Keratinocyte (primary cell): ENCODE data around the gene STK33. TPM values are rescaled to one million over a fixed set of nuclear protein-coding genes. Genes with fewer than 3 reads are reported as not detected.

Source experiments
- DNase-seq: peaks from one replicate; pipeline ENCODE4 v3.0.0-alpha.2; 2011; ENCODE audit warnings: low read depth, missing footprints, low spot score
- FAIRE-seq: peaks from 2 replicates; lab custom pipeline; 2011; peaks lifted over from hg19 to GRCh38; lab: Jason Lieb, UNC
- H2AFZ ChIP-seq: 2 replicates; pipeline ENCODE4 v1.6.0; 2012; ENCODE audit warnings: low read length, control low read depth, inconsistent platforms; ENCODE audit not compliant: control insufficient read depth
- H3K27ac ChIP-seq: 2 replicates; pipeline ENCODE4 v1.5.1; 2011; ENCODE audit warnings: low read length; ENCODE audit not compliant: control insufficient read depth, insufficient read depth
- H3K27me3 ChIP-seq: 3 replicates; pipeline ENCODE4 v1.6.0; 2011; ENCODE audit warnings: low read length; ENCODE audit not compliant: control insufficient read depth, insufficient read depth; ENCODE audit errors: extremely low read depth
- H3K36me3 ChIP-seq, 2 experiments: 2 replicates in 1 of 2; 3 replicates in 1 of 2; pipeline ENCODE4 v1.5.1; 2011; ENCODE audit warnings: low read length in 2 of 2, mild to moderate bottlenecking in 1 of 2; ENCODE audit not compliant: control insufficient read depth in 2 of 2, insufficient read depth in 2 of 2; ENCODE audit errors: extremely low read depth in 1 of 2
- H3K4me1 ChIP-seq: 3 replicates; pipeline ENCODE4 v1.5.1; 2011; ENCODE audit warnings: low read length; ENCODE audit not compliant: control insufficient read depth, insufficient read depth; ENCODE audit errors: extremely low read depth
- H3K4me2 ChIP-seq: 3 replicates; pipeline ENCODE4 v1.6.0; 2011; ENCODE audit warnings: low read depth, low read length; ENCODE audit not compliant: control insufficient read depth, insufficient read depth; ENCODE audit errors: extremely low read depth
- H3K4me3 ChIP-seq, 3 experiments: fragments of 200-600 bp in 1 of 3; sonication (generic) in 1 of 3; 2 replicates in 2 of 3; 3 replicates in 1 of 3; pipeline ENCODE4 v1.5.1; 2011 to 2016; ENCODE audit warnings: low read length in 3 of 3, mild to moderate bottlenecking in 3 of 3, control low read depth in 2 of 3, inconsistent platforms in 1 of 3, low read depth in 1 of 3, mixed read lengths in 1 of 3, mixed run types in 1 of 3, moderate library complexity in 1 of 3; ENCODE audit not compliant: control insufficient read depth in 2 of 3, insufficient read depth in 2 of 3; ENCODE audit errors: extremely low read depth in 1 of 3
- H3K79me2 ChIP-seq: 2 replicates; pipeline ENCODE4 v1.6.0; 2012; ENCODE audit warnings: low read length; ENCODE audit not compliant: control insufficient read depth, insufficient read depth
- H3K9ac ChIP-seq: 3 replicates; pipeline ENCODE4 v1.6.0; 2011; ENCODE audit warnings: low read length; ENCODE audit not compliant: control insufficient read depth, insufficient read depth; ENCODE audit errors: extremely low read depth
- H3K9me1 ChIP-seq: 3 replicates; pipeline ENCODE4 v1.6.0; 2011; ENCODE audit warnings: low read length; ENCODE audit not compliant: control insufficient read depth, insufficient read depth; ENCODE audit errors: extremely low read depth
- H3K9me3 ChIP-seq: 2 replicates; pipeline ENCODE4 v1.5.1; 2012; ENCODE audit warnings: low read depth, low read length; ENCODE audit not compliant: control insufficient read depth
- H4K20me1 ChIP-seq: 3 replicates; pipeline ENCODE4 v1.6.0; 2011; ENCODE audit warnings: low read length; ENCODE audit not compliant: control insufficient read depth, insufficient read depth; ENCODE audit errors: extremely low read depth
- EZH2 ChIP-seq: IDR thresholded peaks from one replicate; pipeline ENCODE4 v1.6.1; 2012; ENCODE audit warnings: inconsistent platforms, mild to moderate bottlenecking, low read length, moderate library complexity
- dilution Hi-C: fragments of 300-500 bp; cut with MboI; formaldehyde crosslinking; loops from one replicate; pipeline ENCODE4 v1.7.0; 2020; ENCODE audit warnings: low sequenced_read_pairs; ENCODE audit not compliant: extremely low pct_ligation_motif_present
- polyA plus RNA-seq, 5 experiments: library from polyadenylated mRNA; depleted of rRNA in 3 of 5; stranded (reverse) in 3 of 5; stranded (forward) in 1 of 5; unstranded in 1 of 5; fragments of >200 nt; gene quantifications; 1 replicate in 1 of 5; 2 replicates in 3 of 5; 3 replicates in 1 of 5; pipeline versions ENCODE4 v1.2.1 to v1.2.3, GENCODE V29; 2011 to 2012; ENCODE audit warnings: missing spikeins in 2 of 5, low read depth in 1 of 5, low replicate concordance in 1 of 5
- TF ChIP-seq, protein P1 (sequence below), 3 experiments: IDR thresholded peaks in 1 of 3; conservative IDR thresholded peaks in 1 of 3; optimal IDR thresholded peaks in 1 of 3; 2 replicates in 2 of 3; 3 replicates in 1 of 3; pipeline versions ENCODE3 to v1.5.1; 2011; ENCODE audit warnings: low read length in 3 of 3, mild to moderate bottlenecking in 3 of 3, moderate library complexity in 2 of 3, control low read depth in 1 of 3, inconsistent platforms in 1 of 3; ENCODE audit not compliant: insufficient read depth in 2 of 3; ENCODE audit errors: extremely low read depth in 1 of 3

The STK33 gene
- polyA plus RNA-seq, 1 donor (not counting 4 experiments of a cell fraction or from before 2014, with no cell fraction given): 0.05 TPM

DNA sequence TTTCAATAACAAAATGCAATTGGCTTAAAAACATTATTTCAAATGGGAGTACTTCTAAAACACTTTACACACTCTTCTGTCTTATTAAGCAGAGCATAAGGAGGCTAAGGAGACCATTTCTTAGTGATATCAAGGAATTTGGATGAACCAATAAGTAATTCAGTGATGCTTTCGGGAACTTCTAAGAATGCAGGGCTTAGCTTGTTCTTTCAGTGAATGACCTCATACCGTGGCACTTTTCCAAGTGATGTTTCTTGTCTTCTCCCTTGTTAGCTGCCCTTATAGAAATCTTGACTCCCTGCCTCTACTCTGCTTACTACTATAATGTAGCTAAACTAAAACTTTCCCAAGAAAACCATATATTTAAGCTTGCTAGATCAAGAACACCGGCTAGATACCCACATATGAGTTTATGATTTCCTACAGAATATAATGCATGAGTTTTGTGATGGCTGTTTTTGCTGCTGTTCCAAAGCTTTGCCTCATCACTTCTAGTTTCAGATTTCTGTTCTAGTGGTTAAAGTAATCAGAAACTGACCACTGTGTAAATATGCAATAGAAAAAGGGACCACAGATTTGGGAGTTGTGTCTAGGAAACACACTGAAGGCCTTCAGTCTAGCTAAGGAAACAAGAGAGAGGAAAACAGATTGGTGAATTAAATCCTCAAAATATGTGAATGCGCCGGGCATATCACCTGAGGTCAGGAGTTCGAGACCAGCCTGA, 37.5 kb upstream of the STK33 start:
- H3K4me2 ChIP-seq: no peak overlapping the region
- H4K20me1 ChIP-seq: no peaks in the 10 kb centered on the region
- no peak overlapping the region for H3K4me3 ChIP-seq
- DNase-seq (peak; percentile 9), FAIRE-seq (peak; percentile 9)
- H3K4me1 ChIP-seq: no peaks in the 10 kb centered on the region
- peaks cover 0 to 8% of the 10 kb centered on the region in 2 experiments for H3K36me3 ChIP-seq
- TF ChIP-seq, protein P1, sequence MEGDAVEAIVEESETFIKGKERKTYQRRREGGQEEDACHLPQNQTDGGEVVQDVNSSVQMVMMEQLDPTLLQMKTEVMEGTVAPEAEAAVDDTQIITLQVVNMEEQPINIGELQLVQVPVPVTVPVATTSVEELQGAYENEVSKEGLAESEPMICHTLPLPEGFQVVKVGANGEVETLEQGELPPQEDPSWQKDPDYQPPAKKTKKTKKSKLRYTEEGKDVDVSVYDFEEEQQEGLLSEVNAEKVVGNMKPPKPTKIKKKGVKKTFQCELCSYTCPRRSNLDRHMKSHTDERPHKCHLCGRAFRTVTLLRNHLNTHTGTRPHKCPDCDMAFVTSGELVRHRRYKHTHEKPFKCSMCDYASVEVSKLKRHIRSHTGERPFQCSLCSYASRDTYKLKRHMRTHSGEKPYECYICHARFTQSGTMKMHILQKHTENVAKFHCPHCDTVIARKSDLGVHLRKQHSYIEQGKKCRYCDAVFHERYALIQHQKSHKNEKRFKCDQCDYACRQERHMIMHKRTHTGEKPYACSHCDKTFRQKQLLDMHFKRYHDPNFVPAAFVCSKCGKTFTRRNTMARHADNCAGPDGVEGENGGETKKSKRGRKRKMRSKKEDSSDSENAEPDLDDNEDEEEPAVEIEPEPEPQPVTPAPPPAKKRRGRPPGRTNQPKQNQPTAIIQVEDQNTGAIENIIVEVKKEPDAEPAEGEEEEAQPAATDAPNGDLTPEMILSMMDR (optimal IDR thresholded peaks at IDR 0.05 in 1 of 3, IDR thresholded peaks at IDR 0.05 in 1 of 3, conservative IDR thresholded peaks at IDR 0.05 in 1 of 3; ENCODE audit: extremely low read depth in 1 of 3, insufficient read depth in 2 of 3, low read length in 3 of 3): no peak
- no peak for TF ChIP-seq EZH2
- H3K27me3 ChIP-seq: no peaks in the 10 kb centered on the region
- dilution Hi-C loops: no loop called here
- H3K9me1 ChIP-seq: no peaks in the 10 kb centered on the region
- H3K27ac ChIP-seq: no peak overlapping the region
- no peaks in the 10 kb centered on the region for H3K9me3 ChIP-seq
- H3K79me2 ChIP-seq: no peaks in the 10 kb centered on the region
- no peak overlapping the region for H2AFZ ChIP-seq
- no peak overlapping the region for H3K9ac ChIP-seq

DNA sequence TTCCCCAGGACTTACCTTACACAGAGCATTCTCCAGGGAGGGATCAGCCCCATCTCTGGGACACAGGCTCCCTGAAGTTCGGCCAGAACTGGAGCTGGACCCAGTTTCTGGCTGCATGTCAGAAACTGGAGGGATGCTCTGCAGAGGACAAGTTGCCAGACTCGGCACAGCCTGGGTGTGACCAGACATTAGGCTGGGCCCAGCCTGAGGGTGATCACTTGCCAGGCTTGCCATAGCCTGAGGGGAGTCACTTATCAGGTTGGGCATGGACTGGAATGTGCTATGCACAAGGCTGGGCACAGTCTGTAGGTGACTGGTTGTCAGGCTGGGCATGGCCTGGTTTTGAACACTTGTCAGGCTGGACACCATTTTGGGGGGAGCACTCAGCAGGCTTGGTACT, 30.7 kb upstream of the STK33 start:
- no peaks in the 10 kb centered on the region for H3K27me3 ChIP-seq
- H3K36me3 ChIP-seq: peaks cover 12 to 32% of the 10 kb centered on the region in 2 experiments
- no peaks in the 10 kb centered on the region for H3K9me3 ChIP-seq
- FAIRE-seq: no peak
- H3K9me1 ChIP-seq: no peaks in the 10 kb centered on the region
- H3K27ac ChIP-seq: no peak overlapping the region
- no peak overlapping the region for H2AFZ ChIP-seq
- no peaks in the 10 kb centered on the region for H3K79me2 ChIP-seq
- no peak for DNase-seq
- H3K4me2 ChIP-seq: no peak overlapping the region
- H4K20me1 ChIP-seq: no peaks in the 10 kb centered on the region
- dilution Hi-C loops: no loop called here
- no peaks in the 10 kb centered on the region for H3K4me1 ChIP-seq
- TF ChIP-seq, protein P1 (optimal IDR thresholded peaks at IDR 0.05 in 1 of 3, IDR thresholded peaks at IDR 0.05 in 1 of 3, conservative IDR thresholded peaks at IDR 0.05 in 1 of 3; ENCODE audit: extremely low read depth in 1 of 3, insufficient read depth in 2 of 3, low read length in 3 of 3): no peak
- TF ChIP-seq EZH2: no peak
- H3K4me3 ChIP-seq: no peak overlapping the region
- H3K9ac ChIP-seq: no peak overlapping the region
